AG08396 (cell line): ENCODE data around the gene ORAI3.

Experiments
- DNase-seq: peaks from one replicate; pipeline ENCODE4 v3.0.0; 2012; ENCODE audit warnings: low spot score, mixed read lengths

Gene ORAI3

DNA sequence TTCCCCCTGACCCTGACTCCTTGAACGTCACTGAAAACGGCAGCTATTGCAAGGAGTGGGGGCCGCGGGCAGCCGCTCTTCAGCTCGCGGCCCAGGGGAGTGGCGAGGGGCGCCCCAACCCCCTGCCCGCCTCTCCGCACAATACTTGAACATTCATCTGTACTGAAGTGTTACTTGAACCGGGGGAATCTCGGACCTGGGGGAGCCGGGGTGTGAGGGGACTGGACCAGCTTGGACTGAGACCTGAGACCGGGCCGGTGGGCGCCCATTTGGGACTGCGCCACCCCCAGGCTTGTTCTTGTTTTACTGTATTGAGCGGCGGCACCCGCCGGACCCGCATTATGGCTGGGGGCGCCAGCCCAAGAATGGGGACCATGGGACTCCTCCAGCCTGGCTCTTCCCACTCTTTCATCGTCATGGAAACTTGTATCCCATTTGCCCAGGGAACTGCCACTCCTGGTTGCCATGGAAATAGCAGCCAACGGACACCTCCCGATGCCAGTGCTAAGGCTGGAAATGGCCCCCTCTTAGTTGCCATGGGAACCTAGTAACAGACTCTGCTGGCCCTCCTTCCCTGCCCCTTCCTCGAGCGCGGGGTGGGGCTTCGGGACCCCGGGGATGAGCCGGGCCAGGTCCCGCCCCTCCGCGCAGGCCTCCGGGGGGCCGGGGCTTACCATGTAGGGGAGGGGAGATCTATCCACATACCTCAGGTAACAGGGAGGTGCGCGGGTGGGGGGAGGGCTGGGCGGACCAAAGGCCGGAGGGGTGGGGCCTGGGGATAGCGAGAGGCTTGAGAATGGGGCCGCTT lies 805 bp upstream of the ORAI3 start:
- DNase-seq = peak; percentile 97

DNA sequence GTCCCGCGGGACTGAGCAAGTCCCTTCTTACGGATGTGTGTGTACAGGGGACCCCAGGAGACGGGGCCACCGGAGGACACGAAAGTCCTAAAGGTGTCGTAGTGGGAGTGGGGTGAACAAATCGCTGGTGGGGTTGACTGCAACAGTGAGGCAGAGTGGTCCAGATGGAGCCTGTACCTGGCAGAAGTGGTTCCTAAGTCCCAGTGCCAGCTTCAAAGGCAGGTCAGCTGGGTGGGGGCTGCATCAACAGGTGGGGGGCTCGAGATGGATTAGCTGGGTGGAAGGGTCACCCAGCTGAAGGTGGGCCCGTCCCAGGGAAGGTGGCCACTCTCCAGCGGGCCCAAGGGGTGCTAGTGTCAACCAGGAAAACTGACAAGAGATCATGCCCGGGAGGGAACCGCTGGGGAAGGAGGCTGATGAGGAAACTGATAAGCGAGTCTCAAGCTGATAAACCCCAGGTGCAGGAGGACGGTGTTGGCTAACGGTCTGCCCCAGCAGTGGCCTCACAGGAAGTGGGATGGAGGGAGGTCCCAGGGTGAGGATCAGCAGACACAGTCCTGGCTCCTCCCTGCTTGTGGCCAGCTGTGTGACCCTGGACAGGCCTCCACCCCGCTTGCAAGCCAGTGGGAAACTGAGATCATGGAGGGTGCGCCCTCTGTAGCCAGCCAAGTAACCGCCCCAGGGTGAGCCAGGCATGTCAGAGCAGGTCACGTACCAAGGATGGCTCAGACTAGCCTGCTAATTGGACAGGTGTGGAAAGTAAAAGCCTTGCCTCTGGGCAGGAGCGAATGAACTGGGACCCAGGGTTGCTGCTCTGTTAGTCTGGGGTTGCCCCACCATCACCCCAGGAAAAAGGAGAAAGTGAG lies 1.0 kb downstream of the ORAI3 start:
- peak; percentile 76 for DNase-seq

GRCh38 chr16:30950516-30951065 lies 1.7 kb downstream of the ORAI3 start:
- no peak for DNase-seq

GRCh38 chr16:30951193-30951592 lies 2.3 kb downstream of the ORAI3 start:
- DNase-seq = no peak

DNA sequence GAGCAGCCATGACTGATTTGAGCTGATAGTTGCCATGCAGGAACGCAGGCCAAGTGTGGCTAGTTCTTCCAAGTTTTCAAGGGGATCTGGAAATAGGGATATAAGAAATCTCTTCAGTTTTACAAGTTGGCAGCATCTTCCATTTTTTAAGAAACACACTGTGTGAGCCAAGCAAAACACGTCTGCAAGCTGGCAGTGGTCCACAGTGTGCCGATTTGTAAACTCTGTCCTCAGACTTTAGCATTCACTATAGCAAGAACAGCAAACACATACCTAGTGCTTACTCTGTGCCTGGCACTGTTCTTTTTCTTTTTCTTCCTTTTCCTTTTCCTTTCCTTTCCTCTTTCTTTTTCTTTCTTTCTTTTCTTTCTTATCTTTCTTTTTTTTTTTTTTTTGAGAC lies 2.9 kb downstream of the ORAI3 start:
- DNase-seq = no peak

DNA sequence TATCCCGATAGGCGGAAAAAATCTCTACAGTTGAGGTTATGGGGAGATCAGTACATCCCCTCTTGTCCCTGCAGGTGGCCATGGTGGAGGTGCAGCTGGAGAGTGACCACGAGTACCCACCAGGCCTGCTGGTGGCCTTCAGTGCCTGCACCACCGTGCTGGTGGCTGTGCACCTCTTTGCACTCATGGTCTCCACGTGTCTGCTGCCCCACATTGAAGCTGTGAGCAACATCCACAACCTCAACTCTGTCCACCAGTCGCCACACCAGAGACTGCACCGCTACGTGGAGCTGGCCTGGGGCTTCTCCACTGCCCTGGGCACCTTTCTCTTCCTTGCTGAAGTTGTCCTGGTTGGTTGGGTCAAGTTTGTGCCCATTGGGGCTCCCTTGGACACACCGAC lies 4.2 kb downstream of the ORAI3 start:
- no peak for DNase-seq

GRCh38 chr16:30953511-30954124 lies 4.8 kb downstream of the ORAI3 start:
- DNase-seq = peak; percentile 46

DNA sequence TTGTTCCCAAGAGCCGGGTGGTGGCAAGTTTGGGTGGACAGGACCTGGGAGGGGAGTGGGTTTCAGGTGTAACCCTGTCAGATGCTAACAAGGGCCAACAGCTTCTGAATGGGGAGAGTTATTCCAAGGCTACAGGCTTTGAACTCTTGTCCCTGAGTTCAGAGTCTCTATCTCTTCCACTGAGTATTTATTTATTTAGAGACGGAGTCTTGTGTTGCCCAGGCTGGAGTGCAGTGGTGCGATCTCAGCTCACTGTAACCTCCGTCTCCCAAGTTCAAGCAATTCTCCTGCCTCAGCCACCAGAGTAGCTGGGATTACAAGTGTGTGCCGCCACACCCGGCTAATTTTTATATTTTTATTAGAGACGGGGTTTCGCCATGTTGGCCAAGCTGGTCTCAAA lies 6.1 kb downstream of the ORAI3 start:
- no peak for DNase-seq

GRCh38 chr16:30956601-30957455 lies 8.0 kb downstream of the ORAI3 start:
- peak; percentile 91 for DNase-seq

DNA sequence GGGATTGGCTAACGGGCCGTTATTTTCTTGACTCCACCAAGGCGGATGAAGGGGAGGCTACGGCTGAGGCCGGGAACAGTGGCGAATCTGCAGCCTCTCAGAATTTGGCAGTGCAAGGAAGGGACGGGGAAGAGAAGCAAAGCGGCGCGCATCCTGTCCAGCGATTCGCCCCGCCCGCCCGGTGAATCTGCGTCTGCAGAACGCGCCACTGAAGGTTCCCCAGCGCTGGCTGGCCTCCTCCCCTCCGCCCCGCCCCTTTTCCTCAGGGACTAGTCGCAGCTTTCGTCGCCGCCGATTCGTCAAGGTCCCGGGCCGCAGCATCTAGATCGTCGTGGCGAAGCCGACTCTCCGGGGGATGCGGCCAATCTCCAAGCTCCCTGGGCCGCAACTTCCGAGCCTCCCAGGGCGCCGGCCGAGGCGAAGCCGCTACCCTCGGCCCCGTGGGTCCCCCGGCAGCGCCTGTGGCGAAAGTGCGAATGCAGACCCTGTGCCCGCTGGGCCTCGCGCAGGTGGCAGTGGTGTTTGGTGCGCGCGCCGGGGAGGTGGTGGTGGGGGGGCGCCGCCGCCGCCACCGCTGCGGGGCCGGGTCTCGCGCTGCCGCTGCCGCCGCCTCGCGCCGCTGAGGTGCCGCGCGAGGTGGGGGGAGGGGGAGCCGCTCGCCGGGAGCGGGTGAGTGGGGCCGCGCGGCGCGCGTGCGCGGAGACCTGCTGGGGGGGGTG lies 8.7 kb downstream of the ORAI3 start, which contains the start of gene SETD1A:
SETD1A (plus strand) TSS at position 299 of the 719 bp plus-strand sequence. CDS start 978 bp downstream, outside the sequence.
- DNase-seq = peak; percentile 98

DNA sequence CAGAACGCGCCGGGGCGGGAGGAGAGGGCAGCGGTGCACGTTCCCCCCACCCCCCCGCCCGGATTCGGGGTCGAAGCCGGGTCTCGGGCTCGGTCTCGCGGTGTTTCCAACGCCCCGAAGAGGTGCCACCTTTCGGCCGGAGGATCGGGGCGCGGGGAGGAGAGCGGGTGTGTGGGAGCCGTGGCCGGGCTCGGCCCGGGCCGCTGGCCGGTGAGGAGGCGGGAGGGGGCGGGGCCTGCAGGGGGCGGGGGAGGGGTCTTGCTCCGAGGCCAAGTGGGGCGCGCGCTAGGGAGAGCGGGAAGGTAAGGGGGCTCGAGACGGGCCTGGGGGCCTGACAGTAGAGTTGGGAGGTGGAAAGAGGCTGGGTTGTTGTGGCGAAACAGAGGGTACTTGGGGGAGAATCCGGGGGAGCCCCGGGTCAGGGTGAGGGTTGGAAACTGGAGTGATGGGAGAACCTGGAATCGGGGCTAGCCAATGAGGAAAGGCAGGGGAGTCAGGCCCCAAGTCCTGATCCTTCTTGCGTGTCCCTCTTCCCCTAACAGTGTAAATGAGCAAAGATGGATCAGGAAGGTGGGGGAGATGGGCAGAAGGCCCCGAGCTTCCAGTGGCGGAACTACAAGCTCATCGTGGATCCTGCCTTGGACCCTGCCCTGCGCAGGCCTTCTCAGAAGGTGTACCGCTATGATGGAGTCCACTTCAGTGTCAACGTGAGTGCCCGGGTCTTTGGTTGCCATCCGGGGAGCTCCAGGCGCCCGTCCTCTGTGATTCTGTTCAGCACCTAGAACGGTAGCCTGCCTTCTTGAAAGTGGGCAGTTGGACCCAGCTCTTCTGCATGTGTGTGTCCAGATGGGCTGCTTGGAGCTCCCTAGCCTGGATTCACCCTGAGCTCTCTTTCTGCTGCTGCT lies 9.6 kb downstream of the ORAI3 start:
- peak; percentile 91 for DNase-seq

- no peak for DNase-seq
These were observed 12.5 kb downstream of the ORAI3 start for GRCh38 chr16:30961384-30961783.

DNA sequence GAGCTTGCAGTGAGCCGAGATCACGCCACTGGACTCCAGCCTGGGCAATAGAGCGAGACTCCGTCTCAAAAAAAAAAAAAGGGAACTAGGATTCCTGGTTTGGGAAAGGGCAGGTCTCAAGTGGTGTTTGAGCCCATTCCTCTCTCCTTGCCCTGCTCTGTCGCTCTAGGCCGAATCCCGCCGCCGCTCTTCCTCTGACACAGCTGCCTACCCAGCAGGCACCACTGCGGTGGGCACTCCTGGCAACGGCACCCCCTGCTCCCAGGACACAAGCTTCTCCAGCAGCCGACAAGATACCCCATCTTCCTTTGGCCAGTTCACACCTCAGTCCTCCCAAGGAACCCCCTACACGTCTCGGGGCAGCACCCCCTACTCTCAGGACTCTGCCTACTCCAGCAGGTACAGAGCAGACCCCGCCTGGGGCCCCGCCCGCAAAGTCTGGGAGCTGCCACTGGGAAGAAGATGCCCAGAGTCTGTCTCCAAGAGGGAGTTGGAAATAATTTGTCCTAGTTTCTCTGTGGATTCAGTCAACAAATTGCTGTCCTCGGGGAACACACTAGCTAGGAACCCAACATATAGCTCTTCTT lies 15.2 kb downstream of the ORAI3 start:
- no peak for DNase-seq

- no peak for DNase-seq
These were observed 15.8 kb downstream of the ORAI3 start for GRCh38 chr16:30964574-30965226.

DNA sequence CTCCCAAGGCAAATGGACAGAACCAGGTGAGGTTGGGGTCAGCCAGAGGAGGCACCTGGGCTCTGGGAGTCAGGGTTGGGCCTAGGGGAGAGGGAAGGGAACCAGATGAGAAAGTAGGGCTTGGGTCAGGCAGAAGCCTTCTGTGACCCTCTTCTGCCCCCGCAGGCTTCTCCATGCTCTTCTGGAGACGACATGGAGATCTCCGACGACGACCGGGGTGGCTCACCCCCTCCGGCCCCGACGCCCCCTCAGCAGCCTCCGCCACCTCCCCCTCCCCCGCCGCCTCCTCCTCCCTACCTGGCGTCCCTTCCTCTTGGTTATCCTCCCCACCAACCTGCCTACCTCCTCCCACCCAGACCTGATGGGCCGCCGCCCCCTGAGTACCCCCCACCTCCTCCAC lies 16.6 kb downstream of the ORAI3 start:
- DNase-seq = no peak

- no peak for DNase-seq
These were observed 17.3 kb downstream of the ORAI3 start for GRCh38 chr16:30966033-30966619.

DNA sequence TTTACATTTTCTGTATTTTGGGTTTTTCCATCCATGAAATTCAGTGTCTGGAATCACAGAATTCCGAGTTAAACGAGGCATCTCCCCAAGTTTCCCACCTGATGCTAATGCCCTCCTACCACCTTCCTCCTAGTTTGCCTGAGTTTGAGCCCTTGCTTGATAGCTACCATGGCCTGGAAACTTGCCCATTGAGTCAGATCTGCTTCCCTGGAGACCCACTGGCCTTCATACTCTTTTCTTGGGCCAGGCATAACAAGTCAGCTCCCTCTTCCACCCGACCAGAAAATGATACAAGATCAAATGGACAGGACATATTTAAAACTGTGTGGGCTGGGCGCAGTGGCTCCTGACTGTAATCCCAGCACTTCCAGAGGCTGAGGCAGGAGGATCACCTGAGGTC lies 18.9 kb downstream of the ORAI3 start:
- no peak for DNase-seq

DNA sequence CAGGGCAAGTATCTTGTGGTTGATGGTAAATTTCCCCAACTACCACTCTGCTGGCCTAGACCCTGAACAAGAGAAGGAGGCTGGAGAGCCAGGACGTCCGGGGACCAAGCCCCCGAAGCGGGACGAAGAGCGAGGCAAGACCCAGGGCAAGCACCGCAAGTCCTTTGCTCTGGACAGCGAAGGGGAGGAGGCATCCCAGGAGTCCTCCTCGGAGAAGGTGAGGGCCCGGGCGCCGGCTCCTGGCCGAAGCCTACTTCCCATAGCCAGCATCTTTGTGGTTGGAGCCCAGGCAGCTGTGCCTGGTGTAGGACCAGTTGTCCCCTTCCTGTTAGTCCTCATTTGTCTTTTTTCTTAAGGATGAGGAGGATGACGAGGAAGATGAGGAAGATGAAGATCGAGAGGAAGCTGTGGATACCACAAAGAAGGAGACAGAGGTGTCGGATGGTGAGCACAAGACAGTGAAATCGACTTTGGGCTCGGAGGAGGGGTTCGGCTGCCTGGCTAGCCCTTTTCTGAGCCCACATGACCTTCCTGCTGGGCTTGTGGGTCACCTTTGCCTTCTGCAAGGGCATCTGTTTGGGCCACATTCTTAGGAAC lies 20.5 kb downstream of the ORAI3 start:
- DNase-seq = no peak
